Right cardiac atrium (tissue), 5 donors: ENCODE data around the gene ZNF785. TPM values are rescaled to one million over a fixed set of nuclear protein-coding genes. Genes with fewer than 3 reads are reported as not detected.

Source experiments
- ATAC-seq, 2 donors: fragments of 200-7000 bp; cut with Tn5 transposase; one replicate each; pipeline versions ENCODE4 v1.8.0 to v1.9.1; 2020; ENCODE audit warnings: moderate library complexity in 2 of 2, mild to moderate bottlenecking in 1 of 2
- DNase-seq, 3 donors: peaks; one replicate each; pipeline ENCODE4 v3.0.0-alpha.2; 2020
- H3K27ac ChIP-seq: one replicate; pipeline ENCODE4 v1.5.1; 2013; ENCODE audit warnings: mild to moderate bottlenecking, low read length, control low read depth, moderate library complexity
- H3K27me3 ChIP-seq: one replicate; pipeline ENCODE4 v1.6.1; 2013; ENCODE audit not compliant: control insufficient read depth, insufficient read depth
- H3K4me1 ChIP-seq: one replicate; pipeline ENCODE4 v1.6.1; 2013; ENCODE audit warnings: low read length; ENCODE audit not compliant: control insufficient read depth, insufficient read depth
- H3K4me3 ChIP-seq: one replicate; pipeline ENCODE4 v1.5.1; 2013; ENCODE audit warnings: low read length, control low read depth
- H3K9me3 ChIP-seq: one replicate; pipeline ENCODE4 v1.6.1; 2013; ENCODE audit warnings: low read length; ENCODE audit not compliant: control insufficient read depth
- WGBS: extraction: QIAGEN DNeasy Blood & Tissue Kit; methylation state at CpG from one replicate; pipeline ENCODE4 v1.1.7; 2013; 5-methylcytosine and 5-hydroxymethylcytosine counted together
- intact Hi-C, 4 donors: fragments of 100-400 bp; cut with DNase I; formaldehyde crosslinking; loops; one replicate each; pipeline versions ENCODE4 v1.11.0 to v1.14.0; 2022 to 2023
- polyA plus RNA-seq: library from polyadenylated mRNA; stranded (reverse); fragments of 200-250 nt; gene quantifications from one replicate; pipeline ENCODE4 v1.2.3, GENCODE V29; 2013
- total RNA-seq, 4 donors: library from RNA; stranded (reverse); fragmentation: NEBNext Ultra II Directional; extraction: Animal tissue kit (Norgen Biotek cat#: 25700); gene quantifications; one replicate each; pipeline ENCODE4 v1.2.1, GENCODE V29; 2021
- donor health status: healthy with polysubstance abuse.
- donor health status: DM: no; HTN: yes; CAD: no.
- donor health status: DM: no; HTN: no; CAD: no.
- donor health status: DM: no; HTN: yes; CAD: no; lungs with severe emphysema.
- donor health status: DM: yes; HTN: yes; CAD: no.

ZNF785 gene
- total and polyA plus RNA-seq, 5 donors, result 4.3 to 9.7 (median 9.0) TPM

DNA sequence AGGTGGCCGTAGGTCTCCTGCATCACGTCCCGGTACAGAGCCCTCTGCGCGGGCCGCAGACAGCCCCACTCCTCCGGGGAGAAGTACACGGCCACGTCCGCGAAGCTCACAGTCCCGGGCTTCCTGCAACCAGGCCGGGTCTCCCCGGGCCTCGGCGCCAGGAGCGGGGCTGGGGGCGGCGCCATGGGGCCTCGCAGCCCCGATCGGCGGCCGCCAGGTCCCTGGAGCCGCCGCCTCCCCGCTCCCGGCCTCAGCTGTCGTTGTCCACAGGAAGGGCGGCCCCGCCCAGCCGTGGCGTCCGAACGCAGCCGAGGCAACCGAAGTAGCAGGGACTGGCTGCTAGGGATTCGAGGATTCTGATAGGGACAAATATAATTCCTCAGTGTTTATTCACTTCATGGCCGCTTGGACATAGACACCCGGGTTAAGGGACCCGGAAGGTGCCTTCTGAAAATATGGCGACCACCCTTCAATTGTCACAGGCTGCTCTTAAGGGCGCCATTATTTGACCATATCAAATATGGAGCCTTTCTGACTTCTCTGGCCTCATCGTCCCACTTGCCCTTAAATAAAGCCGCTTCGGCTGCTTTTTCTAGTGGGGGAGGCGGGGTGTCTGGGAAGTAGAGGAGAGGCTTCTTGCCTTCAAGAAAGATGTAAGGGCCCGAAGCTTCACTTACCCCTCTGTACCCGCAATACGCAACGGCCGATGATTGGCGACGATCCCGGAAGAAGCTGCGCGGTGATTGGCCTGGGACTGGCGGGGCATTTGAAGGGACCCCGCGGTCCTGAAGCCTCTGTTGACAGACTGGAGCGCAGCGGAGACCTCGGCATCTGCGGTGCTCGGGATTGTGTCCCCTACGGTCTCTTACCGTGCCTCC lies 13.8 kb downstream of the ZNF785 start, which contains the start of gene ZNF688:
TSS of gene ZNF688 (minus strand) at position 270 of the 878 bp plus-strand sequence. CDS start at position 185, 85 bp downstream.
- Histone ChIP-seq H3K27ac (peak within 1 kb of the TSS; percentile 97), H3K4me3 (peak within 1 kb of the TSS; percentile 66), H3K27me3 (no peaks in the 10 kb centered on the region), H3K4me1 (no peaks in the 10 kb centered on the region), H3K9me3 (no peaks in the 10 kb centered on the region)
- intact Hi-C loops, result no loop called here
- DNase-seq (peak; percentile 96 to 98 (median 98)), ATAC-seq (peak; percentile 92 to 94)
- WGBS, result under 1% methylated on average over 67 of the region's 67 CpGs

DNA sequence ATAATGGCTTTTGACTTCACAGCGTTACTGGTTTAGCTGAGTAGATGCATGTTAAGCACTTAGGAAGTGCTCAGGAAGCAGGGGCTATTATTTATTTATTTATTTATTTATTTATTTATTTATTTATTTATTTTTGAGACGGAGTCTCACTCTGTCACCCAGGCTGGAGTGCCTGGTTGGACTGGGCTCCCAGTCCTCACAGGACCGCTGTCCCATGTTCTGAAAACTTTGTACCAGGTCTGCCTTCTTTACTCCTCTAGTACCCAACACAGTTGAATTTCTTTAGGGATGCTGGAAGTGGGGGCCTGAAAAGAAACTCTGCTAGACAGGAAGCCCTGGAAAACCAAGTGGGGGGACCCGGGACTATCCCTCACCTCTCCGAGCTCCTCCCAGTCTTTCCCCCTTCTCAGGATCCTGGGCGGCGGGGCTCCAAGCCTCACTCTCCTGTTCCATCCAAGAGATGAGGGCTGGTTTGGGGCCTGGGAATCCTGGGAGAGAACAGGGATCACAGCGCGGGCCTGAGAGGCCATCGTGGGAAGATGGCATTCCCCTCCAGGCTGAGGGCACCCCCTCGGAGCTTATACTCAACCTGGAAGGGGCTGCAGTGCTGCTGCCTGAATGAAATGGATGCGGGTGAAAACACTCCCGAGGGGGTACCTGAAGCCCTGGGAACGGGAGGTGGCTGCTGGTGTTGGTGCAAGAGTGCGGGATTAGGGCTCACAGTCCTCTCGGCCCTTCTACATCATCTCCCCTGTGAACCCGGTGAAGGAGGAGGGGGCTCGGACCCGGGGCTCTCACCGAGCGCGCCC lies 14.7 kb downstream of the ZNF785 start:
- WGBS, result 6% methylated on average over 22 of the region's 22 CpGs

DNA sequence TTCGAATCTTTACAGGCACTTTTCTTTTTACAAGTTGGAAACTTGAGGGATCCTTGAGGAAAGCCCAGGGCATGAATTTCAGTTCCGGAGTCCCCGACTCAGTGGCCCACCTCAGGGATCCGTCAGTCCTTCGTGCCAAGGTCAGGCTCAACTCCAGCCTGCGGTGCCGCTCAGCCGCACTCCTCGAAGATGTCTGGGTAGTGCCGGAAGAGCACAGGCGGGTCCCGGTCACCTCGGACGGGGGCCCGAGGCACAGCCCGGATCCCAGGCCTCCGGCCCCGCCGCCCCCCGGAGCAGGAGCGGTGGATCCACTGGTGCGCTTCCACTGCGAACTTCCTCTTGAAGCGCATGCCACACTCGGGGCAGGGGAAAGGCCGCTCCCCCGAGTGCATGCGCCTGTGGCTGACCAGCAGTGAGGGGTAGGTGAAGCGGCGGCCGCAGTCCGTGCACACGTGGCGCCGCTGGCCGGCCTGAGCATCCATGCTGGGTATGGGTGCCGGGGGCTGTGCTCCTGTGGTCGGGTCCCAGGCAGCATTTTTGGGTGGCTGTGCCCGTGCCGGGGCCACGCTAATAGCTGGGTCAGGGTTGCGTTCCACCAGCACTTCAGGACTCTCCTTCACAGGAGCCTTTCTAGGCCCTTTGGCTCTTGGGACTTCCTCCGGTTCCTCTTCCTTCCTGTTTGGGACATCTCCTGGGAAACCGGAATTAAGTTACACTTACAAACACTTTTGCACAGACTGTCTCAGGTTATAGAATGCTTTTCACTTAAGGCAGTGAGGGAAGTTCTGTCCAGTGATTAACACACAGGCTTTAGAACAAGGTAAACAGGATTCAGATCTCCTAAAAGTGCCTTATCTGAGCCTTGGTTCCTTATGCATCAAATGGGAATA lies 15.5 kb downstream of the ZNF785 start:
- intact Hi-C loops, result no loop called here
- Histone ChIP-seq H3K27ac (no peak overlapping the region), H3K9me3 (no peaks in the 10 kb centered on the region), H3K27me3 (no peaks in the 10 kb centered on the region), H3K4me3 (no peak overlapping the region), H3K4me1 (no peaks in the 10 kb centered on the region)
- peak in 2 of 3 donors; percentile 27 to 67 for DNase-seq
- no peak for ATAC-seq
- WGBS, result 78% methylated on average over 44 of the region's 44 CpGs

More for the DNA sequence above, 14.7 kb downstream of the ZNF785 start:
- DNase-seq (peak; percentile 37 to 80 (median 75)), ATAC-seq (peak; percentile 8 to 14)
- no peaks in the 10 kb centered on the region for H3K27me3 ChIP-seq
- peak overlapping the region; percentile 66 for H3K4me3 ChIP-seq
- intact Hi-C loops, result no loop called here
- H3K9me3 ChIP-seq, result no peaks in the 10 kb centered on the region
- H3K27ac ChIP-seq, result peak overlapping the region; percentile 97
- H3K4me1 ChIP-seq, result no peaks in the 10 kb centered on the region

DNA sequence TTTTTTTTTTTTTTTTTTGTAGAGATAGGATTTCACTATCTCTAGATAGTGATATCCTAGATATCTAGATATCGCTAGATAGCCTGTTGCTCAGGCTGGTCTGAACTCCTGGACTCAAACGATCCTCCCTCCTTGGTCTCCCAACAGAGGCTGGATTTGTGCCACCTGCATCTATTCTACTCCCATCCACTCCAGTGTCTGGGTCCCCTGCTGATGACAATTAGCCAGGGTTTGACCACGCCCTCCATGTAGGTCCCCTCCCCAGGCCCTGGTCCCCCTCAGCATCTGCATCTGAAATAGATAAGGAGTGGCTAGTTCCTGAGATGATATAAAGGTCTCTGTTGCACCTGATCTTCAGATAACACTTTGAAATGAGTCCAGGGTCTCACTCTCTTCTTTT lies 16.2 kb downstream of the ZNF785 start:
- WGBS, result 96% methylated on average over 3 of the region's 3 CpGs
- no peaks in the 10 kb centered on the region for H3K9me3 ChIP-seq
- H3K4me1 ChIP-seq, result no peaks in the 10 kb centered on the region
- no peak overlapping the region for H3K27ac ChIP-seq
- no peaks in the 10 kb centered on the region for H3K27me3 ChIP-seq
- H3K4me3 ChIP-seq, result no peak overlapping the region
- no peak for ATAC-seq
- intact Hi-C loops, result no loop called here
- DNase-seq, result no peak

DNA sequence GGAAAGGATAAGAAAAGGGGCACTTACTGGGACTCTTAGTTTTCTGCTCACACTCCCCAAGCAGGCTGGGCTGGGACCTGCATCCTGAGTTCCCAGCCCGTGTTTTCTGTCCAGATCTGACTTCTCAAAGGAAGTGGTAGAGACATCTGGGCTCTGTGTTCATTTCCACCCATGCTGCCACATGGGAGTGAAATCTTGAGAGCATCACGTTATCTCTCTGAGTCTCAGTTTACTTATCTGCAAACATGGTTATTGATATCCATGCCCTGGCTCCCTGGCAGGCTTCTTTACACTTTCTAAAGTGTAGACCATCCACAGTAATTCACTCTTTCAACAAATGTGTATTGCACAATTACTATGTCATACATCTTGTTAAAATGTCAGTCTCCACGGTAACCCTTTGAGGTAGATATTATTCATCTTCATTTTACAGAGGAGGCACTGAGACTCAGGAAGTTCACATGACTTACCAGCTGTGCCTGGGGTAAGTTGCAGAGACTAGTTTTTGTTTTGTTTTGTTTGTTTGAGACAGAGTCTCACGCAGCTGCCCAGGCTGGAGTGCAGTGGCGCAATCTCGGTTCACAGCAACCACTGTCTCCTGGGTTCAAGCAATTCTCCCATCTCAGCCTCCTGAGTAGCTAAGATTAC lies 17.4 kb downstream of the ZNF785 start:
- WGBS, result 65% methylated on average over 6 of the region's 6 CpGs
- DNase-seq (no peak), ATAC-seq (no peak)
- H3K27ac ChIP-seq, result no peak overlapping the region
- no peak overlapping the region for H3K4me3 ChIP-seq
- no peaks in the 10 kb centered on the region for H3K9me3 ChIP-seq
- H3K4me1 ChIP-seq, result no peaks in the 10 kb centered on the region
- no peaks in the 10 kb centered on the region for H3K27me3 ChIP-seq
- intact Hi-C loops, result no loop called here

DNA sequence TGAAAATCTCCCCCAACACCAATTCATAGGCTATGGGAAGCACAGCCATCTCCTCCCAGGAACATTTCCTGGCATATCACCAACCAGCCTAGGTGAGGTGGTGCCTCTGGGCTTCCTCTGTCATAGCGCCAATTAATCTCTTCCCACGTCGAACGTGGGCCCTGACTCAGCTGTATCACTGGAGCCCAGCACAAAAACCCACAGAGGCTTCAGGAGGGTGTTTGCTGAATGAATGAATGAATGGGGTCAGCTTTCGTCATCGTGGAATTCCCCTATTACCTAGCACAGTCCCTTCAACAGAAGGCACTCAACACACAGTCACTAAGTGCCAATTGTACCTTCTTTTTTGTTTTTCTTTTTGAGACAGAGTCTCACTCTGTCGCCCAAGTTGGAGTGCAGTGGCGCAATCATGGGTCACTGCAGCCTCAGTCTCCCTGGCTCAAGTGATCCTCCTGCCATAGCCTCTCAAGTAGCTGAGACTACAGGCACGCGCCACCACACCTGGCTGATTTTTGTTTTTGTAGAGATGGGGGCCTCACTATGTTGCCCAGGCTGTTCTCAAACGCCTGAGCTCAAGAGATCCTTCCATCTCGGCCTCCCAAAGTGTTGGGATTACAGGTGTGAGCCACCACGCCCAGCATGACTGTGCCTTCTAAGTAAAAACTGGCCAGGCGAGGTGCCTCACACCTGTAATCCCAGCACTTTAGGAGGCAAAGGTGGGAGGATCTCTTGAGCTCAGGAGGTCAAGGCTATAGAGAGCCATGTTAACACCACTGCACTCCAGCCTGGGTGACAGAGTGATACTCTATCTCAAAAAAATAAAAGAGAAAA lies 18.1 kb downstream of the ZNF785 start:
- no peak overlapping the region for H3K4me3 ChIP-seq
- H3K27ac ChIP-seq, result no peak overlapping the region
- no peaks in the 10 kb centered on the region for H3K4me1 ChIP-seq
- ATAC-seq (no peak), DNase-seq (no peak)
- H3K9me3 ChIP-seq, result no peaks in the 10 kb centered on the region
- H3K27me3 ChIP-seq, result no peaks in the 10 kb centered on the region
- intact Hi-C loops, result no loop called here
- 85% methylated on average over 14 of the region's 14 CpGs for WGBS

DNA sequence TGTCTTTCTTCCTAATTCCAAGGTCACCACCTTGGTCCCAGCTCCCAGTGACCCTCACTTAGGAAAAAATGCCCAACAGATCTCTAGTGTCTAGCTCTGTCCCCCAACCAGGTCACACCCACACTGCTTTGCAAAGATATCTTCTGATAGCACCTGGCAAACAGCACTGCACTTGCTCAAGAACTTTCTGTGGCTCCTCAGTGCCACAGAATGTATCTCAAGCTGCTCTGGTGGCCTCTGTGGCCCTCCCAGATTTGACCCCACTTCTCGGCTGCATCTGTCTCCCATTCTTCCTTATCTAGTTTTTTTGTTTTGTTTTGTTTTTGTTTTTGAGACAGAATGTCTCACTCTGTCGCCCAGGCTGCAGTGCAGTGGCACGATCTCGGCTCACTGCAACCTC lies 19.0 kb downstream of the ZNF785 start:
- 82% methylated on average over 4 of the region's 4 CpGs for WGBS
- ATAC-seq, result no peak
- intact Hi-C loops, result no loop called here

DNA sequence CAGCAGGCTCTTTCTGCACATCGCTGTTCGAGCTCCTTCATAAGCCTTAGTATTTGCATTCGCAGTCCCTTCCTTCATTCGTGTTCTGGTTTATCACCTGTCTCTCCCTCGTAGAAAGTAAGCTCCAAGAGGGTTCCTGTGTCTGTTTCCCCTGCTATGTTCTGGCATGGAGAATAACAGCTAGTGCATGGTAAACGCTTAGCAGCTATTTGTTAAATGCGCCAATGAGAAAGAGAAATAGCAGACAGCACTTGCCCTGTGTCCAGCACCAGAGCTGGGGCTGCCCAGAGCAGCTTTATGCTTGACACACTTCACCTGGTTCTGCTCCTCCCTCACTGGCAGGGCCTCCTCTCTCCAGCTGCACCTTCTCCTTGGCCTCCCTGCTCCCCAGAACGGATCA lies 19.5 kb downstream of the ZNF785 start:
- Histone ChIP-seq H3K4me3 (no peak overlapping the region), H3K27ac (no peak overlapping the region), H3K4me1 (no peaks in the 10 kb centered on the region), H3K27me3 (no peaks in the 10 kb centered on the region), H3K9me3 (no peaks in the 10 kb centered on the region)
- intact Hi-C loops, result no loop called here
- ATAC-seq, result no peak
- 70% methylated on average over 8 of the region's 8 CpGs for WGBS
- no peak for DNase-seq

More for the DNA sequence above, 19.0 kb downstream of the ZNF785 start:
- Histone ChIP-seq H3K4me3 (no peak overlapping the region), H3K27ac (no peak overlapping the region), H3K27me3 (no peaks in the 10 kb centered on the region), H3K9me3 (no peaks in the 10 kb centered on the region), H3K4me1 (no peaks in the 10 kb centered on the region)
- no peak for DNase-seq

DNA sequence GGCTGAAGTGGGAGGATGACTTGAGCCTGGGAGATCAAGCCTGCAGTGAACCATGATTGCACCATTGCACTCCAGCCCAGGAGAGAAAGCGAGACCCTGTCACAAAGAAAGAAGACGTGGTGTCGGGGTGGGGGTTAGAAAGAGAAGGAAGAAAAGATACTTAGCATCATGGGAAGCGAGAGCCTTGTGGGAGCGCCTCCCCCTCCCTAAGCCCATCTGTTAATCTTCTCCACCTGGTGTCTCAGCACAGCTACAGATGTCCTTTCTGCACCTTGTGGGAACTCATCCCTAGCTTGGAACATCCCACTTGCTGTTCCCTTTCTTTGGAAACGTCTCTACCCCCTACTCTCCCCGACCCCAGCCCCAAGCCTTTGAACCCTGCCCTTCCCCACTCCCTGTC lies 20.0 kb downstream of the ZNF785 start:
- ATAC-seq (no peak), DNase-seq (no peak)
- Histone ChIP-seq H3K4me3 (no peak overlapping the region), H3K27me3 (no peaks in the 10 kb centered on the region), H3K27ac (no peak overlapping the region), H3K4me1 (no peaks in the 10 kb centered on the region), H3K9me3 (no peaks in the 10 kb centered on the region)
- 67% methylated on average over 7 of the region's 7 CpGs for WGBS
- intact Hi-C loops, result no loop called here
